Panc1 (cell line): Measurements from ENCODE around the gene ERRFI1.
A peak's percentile ranks its signal among the peaks of the same experiment; 100 is the strongest.

ENCODE experiments used
- POLR2AphosphoS5 ChIP-seq: IDR thresholded peaks from 2 replicates; pipeline ENCODE4 v1.6.1; 2012; ENCODE audit warnings: mild to moderate bottlenecking, low read depth, low read length, moderate library complexity
- SIN3A ChIP-seq: IDR thresholded peaks from 2 replicates; pipeline ENCODE4 v1.6.1; 2012; ENCODE audit warnings: low read depth, mild to moderate bottlenecking, low read length, moderate library complexity, borderline replicate concordance; ENCODE audit not compliant: insufficient read depth
- TCF7L2 ChIP-seq: IDR thresholded peaks from 2 replicates; pipeline ENCODE4 v1.6.1; 2011; ENCODE audit warnings: mild to moderate bottlenecking, low read depth, low read length, inconsistent platforms
- TF ChIP-seq, protein P1 (sequence below), 2 experiments: IDR thresholded peaks; 2 replicates each; pipeline ENCODE4 v1.6.1; 2011 to 2012; ENCODE audit warnings: low read depth in 2 of 2, control low read depth in 1 of 2, low read length in 1 of 2, mild to moderate bottlenecking in 1 of 2, moderate library complexity in 1 of 2; ENCODE audit not compliant: insufficient read depth in 1 of 2
- TF ChIP-seq, protein P2 (sequence below): fragments of 450-650 bp; IDR thresholded peaks from 2 replicates; pipeline ENCODE4 v1.5.1; 2017; ENCODE audit warnings: mild to moderate bottlenecking

DNA sequence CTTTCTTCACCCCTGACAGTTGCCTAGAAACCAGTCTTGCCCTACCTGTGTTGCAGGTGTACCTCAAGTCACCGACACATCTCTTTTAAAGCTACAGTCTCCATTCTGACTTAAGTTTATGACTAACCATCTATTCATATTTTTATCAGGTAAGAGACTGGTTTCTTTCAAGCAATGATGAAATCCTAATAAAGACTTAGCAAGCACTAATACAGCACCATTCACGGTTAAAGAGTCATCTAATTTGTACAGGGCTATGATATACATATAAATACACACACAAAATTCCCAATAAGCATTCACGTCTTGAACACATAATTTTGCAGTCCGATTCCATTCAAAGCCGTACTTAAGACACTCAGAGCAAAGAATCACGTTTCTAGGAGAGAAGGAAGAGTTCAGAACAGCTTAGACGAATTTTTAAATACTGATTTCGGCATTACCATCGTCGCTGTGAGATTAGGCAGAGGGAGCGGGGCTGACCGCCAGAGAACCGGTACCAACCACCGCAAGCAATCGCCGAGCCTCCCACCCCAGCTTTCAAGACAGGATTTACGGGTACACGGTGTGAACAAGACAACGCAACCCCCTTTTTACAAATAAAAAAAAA, 943 bp downstream of the ERRFI1 start:
- TF ChIP-seq, protein P1, sequence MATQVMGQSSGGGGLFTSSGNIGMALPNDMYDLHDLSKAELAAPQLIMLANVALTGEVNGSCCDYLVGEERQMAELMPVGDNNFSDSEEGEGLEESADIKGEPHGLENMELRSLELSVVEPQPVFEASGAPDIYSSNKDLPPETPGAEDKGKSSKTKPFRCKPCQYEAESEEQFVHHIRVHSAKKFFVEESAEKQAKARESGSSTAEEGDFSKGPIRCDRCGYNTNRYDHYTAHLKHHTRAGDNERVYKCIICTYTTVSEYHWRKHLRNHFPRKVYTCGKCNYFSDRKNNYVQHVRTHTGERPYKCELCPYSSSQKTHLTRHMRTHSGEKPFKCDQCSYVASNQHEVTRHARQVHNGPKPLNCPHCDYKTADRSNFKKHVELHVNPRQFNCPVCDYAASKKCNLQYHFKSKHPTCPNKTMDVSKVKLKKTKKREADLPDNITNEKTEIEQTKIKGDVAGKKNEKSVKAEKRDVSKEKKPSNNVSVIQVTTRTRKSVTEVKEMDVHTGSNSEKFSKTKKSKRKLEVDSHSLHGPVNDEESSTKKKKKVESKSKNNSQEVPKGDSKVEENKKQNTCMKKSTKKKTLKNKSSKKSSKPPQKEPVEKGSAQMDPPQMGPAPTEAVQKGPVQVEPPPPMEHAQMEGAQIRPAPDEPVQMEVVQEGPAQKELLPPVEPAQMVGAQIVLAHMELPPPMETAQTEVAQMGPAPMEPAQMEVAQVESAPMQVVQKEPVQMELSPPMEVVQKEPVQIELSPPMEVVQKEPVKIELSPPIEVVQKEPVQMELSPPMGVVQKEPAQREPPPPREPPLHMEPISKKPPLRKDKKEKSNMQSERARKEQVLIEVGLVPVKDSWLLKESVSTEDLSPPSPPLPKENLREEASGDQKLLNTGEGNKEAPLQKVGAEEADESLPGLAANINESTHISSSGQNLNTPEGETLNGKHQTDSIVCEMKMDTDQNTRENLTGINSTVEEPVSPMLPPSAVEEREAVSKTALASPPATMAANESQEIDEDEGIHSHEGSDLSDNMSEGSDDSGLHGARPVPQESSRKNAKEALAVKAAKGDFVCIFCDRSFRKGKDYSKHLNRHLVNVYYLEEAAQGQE (IDR thresholded peaks at IDR 0.05; ENCODE audit: insufficient read depth in 1 of 2, low read depth in 2 of 2, low read length in 1 of 2) = no peak
- TF ChIP-seq, protein P2, sequence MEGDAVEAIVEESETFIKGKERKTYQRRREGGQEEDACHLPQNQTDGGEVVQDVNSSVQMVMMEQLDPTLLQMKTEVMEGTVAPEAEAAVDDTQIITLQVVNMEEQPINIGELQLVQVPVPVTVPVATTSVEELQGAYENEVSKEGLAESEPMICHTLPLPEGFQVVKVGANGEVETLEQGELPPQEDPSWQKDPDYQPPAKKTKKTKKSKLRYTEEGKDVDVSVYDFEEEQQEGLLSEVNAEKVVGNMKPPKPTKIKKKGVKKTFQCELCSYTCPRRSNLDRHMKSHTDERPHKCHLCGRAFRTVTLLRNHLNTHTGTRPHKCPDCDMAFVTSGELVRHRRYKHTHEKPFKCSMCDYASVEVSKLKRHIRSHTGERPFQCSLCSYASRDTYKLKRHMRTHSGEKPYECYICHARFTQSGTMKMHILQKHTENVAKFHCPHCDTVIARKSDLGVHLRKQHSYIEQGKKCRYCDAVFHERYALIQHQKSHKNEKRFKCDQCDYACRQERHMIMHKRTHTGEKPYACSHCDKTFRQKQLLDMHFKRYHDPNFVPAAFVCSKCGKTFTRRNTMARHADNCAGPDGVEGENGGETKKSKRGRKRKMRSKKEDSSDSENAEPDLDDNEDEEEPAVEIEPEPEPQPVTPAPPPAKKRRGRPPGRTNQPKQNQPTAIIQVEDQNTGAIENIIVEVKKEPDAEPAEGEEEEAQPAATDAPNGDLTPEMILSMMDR = no peak
- TF ChIP-seq POLR2AphosphoS5 (peak; percentile 48), TCF7L2 (no peak), SIN3A (no peak)
